GM19239 (cell line): ENCODE results near the gene FAM149A.
A peak's percentile ranks its signal among the peaks of the same experiment; 100 is the strongest.

Experiments
- DNase-seq: peaks from one replicate; pipeline ENCODE4 v3.0.0; 2011; ENCODE audit warnings: low spot score; ENCODE audit not compliant: insufficient read length
- FAIRE-seq: peaks from 2 replicates; lab custom pipeline; 2011; peaks lifted over from hg19 to GRCh38; lab: Jason Lieb, UNC

Gene FAM149A

DNA sequence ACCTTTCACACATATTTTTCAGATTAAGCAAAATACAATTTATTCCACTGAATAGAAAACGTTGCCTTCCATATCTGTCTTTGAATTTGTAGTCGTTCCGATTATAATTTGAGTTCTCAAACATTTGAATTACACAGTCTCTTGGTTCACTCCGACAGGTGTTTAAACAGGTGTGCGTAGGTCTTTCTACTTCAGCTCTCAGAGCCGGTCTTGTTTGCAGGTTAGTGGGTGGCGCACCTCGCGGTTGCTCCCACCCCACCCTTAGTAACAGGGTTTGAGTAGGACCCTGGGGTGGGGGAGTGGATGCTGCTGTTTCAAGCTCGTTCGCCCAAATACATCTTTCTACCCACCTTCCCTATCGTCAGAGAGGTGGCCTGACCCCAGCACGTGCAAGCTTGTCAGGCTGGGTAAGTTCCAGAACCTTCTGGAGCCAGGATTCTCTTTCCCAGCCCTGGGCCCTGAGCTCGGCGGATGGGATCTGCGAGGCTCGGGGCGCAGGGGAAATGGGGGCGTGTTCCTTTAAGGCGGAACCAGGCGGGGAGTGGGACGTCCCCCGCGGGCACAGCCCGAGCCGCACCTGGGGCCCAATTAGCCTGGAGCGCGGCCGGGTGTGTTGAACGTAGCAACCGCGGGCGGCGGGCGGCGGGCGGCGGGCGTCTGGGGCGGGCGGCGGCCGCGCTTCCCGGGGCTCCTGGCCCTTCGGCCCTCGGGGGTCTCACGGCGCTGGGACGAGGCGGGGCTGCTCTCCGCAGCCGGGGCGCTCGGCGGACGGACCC, at the start of gene FAM149A:
Gene FAM149A, plus strand, starts transcription at position 591 of the 776 bp plus-strand sequence.
- DNase-seq (peak; percentile 62), FAIRE-seq (no peak)

DNA sequence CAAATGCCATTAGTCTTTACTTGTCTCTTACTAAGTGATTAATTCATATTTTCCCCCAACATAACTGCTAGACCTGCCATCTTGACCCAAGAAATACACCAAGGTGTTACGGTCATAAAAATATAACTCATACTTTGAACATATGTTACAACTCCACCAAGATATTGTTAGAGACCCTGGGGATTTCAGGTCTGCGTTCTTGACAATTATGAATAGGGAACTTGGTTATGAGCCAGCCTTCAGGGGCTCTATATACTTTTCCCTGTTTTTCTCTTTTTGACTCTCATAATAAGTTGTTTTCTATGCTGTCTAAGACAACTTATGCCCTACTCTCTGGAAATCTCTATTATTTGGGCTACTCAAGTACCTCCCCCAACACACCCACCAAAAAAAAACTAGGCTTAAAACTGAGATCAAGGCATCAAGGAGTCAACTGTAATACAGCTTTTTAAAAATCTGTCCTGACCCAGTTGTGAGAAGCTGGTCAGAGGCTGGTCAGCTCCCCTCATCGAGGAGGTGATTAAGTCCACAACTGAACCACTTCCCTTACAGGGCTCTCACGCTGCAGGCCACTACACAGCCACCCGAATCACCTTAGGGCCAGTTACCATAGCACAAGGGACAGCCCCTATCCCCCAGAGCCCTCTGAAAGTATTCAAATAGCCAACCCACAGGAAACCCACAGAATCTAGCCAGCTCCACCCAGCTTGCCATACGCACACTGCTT, 46.1 kb upstream of the FAM149A start:
- peak; percentile 48 for DNase-seq
- peak; percentile 76 for FAIRE-seq

DNA sequence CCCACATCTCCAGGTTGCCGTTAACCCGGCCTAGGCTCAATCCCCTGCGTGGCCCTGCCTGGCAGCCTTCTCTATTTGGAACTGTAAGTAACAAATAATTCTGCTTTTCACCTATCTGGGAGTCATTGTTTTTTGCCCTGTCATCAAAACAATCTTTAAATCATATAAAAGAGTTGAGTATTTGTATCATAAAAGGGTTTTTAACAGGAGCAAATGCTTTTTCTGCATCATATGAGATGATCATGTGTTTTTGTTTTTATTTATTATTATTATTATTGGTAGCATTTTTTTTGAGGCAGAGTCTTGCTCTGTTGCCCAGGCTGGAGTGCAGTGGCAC, 45.6 kb upstream of the FAM149A start:
- DNase-seq (no peak), FAIRE-seq (no peak)

DNA sequence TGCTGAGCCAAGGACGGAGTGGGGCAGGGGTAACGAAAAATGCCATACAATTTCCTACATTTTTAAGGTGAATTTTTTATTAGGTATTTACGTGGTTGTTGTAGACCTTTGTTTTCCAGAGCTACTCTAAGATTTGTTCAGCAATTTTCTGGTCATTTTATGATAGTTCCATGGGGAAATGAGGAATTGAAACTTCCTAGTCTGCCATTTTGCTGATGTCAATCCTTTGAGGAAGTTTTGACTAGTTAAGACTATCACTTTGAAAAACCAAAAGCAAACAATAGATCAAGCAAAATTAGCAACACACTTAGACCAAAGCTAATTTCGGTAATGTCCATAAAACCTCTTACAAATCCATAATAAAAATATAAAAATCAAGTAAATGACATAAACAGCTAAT, 42.6 kb upstream of the FAM149A start:
- FAIRE-seq (no peak), DNase-seq (no peak)

DNA sequence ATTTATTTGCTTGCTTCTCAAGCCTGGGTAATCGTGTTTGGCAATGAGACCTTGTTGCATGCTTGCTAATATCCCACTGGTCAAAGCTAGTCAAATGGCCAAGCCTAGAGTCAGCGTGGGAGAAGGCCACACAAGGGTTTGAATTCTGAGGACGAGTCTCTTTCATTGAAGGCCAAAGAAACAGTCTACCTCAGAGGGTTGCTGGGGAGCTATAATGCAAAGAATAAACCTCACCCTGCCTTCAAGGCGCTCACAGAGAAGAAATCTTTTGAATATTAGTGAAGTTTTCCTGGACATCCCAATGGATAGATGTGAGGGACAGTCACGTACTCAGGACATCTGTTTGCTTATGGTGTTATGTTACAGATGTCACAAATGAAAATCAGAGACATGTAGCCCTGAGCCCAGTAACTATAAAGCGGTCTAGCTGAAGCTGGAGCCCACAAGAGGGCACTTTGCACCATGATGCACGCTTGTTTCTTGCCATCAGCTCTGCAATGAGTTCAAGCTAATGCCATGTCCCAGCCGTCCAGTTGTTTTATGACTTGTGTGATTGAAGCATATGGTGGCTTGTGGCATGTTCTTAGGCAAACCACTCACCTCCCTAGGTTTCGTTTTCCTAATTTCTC, 36.6 kb upstream of the FAM149A start:
- FAIRE-seq (peak; percentile 89), DNase-seq (no peak)

DNA sequence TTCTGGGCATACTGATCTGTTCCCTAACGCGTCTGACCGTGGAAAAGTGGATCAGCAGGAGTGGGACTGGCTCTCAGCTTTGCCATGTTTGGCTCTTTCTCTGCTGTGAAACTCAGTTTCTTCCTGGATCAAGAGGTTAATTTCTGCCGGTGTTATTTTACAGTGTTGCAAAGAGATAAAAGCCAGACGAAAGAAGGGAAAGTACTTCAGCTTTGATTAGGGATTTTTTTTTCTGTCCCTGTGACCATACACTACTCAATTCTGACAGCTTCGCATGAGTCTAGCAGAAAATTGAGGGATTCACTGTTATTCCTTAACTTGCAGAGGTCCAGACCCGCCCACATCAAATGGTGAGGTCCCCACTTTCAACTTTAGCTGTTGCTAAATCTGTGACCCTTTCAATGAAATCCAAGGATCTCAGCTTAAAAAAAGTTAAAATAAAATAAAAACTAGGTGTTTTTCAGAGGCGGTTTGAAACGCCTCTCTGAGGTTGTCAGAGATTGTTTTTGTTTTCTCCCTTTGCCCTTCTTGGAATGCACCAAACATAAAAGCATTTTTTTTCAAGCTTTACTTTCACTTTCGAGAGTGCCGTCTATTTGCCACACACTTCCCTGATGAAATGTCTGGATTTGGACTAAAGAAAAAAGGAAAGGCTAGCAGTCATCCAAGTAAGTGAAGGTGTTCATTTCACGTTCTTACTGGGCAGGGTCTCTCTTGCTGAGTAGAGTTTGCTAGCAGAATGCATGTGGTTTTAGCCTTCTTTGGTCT, 35.7 kb upstream of the FAM149A start, which contains the start of gene TLR3:
Gene TLR3, plus strand, starts transcription at position 576 of the 768 bp plus-strand sequence. CDS start 7,464 bp downstream, outside the sequence.
- no peak for DNase-seq
- peak; percentile 85 for FAIRE-seq

DNA sequence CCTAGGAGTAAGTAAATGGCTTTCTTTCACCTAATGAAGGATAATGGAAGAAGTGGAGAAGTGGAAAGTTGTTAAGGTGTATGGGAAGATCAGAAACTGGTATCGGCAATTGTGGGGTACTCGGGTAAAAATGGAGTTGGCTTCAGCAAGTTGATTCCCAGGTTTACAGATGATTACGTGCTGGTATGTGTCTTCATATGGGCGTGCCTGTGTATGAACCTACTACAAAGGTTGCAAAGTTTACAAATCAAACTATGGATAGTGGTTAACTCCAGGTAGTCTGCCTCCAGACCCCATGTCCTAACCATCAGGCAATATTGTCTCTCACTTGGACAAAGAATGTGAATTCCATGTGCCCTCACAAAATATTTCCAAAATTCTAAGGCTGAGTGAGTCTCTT, 34.8 kb upstream of the FAM149A start:
- no peak for DNase-seq
- FAIRE-seq: no peak

DNA sequence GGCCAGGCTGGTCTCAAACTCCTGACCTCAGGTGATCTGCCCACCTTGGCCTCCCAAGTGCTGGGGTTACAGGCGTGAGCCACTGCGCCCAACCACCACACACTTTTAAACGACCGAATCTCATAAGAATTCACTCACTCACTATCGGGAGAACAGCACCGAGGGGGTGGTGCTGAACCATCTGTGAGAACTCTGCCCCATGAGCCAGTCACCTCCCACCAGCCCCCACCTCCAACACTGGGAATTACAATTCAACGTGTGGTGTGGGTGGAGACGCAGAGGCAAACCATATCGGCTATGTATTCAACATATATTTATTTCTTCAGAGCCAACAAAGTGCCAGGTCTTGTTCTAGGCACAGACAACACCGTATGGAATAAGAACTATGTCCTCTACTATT, 32.0 kb upstream of the FAM149A start:
- DNase-seq: no peak
- FAIRE-seq: no peak

DNA sequence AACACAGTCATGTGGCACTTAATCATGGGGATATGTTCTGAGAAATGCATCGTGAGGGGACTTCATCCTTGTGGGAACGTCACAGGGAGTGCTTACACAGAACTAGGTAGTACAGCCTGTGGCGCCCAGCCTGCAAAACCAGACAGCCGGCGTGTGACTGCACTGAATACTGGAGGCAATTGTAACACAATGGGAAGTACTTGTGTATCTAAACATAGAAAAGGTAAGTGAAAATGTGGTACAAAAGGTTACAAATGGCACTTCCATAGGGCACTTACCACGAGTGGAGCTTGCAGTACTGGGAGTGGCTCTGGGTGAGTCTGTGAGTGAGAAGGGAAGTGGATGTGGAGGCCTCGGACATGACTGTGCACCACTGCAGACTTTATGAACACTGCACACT, 30.3 kb upstream of the FAM149A start:
- no peak for FAIRE-seq
- DNase-seq: no peak

DNA sequence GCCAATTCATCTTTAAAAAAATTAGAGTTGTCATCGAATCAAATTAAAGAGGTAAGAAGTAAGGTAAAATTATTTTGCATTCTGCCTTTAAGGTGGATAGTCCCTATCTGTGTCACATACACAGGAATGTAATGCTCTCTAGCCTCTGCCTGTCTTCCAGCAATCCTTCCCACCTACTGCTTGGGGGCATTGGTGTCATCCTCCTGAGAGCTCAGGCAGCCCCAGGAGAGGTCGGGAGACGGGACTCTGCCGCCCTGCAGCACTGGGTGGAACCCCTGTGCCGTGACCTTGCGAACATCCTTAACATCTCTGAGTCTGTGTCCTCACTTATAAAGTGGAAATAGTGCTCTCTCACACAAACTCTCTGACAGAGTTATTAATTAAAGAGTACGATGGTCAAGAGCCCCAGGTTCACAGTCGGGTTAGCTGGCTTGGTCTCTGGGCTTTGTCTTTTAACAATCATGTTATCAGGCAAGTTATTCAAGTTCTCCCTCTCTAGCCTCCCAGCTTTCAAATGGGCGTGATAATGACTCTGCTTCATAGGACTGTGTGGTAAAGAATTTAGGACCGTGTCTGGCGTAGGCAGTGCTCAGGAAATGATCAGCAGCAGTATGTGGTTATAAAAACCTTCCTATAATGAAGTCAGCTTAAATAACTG, 25.4 kb upstream of the FAM149A start:
- FAIRE-seq: no peak
- DNase-seq: no peak

DNA sequence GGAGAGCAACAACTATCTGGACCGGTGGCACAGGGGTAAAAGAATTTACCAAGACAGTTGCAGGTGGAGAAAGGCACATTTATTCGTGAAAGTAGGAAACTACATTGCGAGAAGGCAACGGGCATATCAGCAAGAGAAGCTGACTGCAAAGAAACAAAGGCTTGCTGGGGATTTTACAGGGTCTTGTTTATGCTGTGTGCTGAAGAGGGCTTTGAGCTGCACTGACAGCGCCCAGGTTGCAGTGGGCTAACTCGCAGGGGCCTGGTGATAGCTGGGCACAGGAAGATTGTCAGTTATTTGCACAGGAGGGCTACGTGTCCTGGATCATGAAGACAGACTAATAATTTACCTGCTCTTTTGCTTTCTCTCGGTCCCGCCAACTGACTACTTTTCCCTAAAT, 24.8 kb upstream of the FAM149A start:
- DNase-seq (no peak), FAIRE-seq (no peak)

DNA sequence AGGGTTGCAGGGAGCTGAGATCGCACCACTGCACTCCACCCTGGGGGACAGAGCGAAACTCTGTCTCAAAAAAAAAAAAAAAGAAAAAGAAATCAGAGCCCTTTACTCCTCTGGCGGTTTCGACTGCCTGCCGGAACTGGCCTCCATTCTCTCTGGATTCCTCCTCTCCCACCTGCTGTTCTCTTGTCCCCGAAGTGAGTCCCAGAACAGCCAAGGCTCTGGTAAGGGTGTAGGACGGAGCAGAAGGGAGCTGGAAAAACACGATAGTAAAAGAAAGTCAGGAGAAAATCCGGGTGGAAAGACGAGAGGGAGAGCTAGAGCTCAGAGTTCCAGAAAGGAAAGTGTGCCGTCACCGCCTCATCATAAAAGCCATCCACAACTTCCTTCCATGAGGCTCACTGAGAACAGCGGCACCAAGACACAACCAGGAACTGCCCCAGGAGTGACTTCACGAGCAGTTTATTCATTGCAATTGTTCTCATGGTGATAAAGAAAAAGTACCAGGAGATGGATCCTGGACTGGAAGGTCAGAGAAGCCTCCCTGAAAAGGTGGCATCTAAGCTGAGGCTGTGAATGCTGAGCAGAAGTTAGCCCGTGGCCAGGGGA, 23.2 kb upstream of the FAM149A start:
- FAIRE-seq: no peak
- no peak for DNase-seq

DNA sequence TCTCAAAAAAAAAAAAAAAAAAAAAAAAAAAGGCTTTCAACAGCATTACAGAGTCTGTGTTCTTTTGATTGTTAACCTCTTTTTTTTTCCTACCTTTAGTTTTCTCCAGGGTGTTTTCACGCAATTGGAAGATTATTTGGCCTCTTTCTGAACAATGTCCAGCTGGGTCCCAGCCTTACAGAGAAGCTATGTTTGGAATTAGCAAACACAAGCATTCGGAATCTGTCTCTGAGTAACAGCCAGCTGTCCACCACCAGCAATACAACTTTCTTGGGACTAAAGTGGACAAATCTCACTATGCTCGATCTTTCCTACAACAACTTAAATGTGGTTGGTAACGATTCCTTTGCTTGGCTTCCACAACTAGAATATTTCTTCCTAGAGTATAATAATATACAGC, 22.3 kb upstream of the FAM149A start:
- no peak for DNase-seq
- FAIRE-seq: no peak

DNA sequence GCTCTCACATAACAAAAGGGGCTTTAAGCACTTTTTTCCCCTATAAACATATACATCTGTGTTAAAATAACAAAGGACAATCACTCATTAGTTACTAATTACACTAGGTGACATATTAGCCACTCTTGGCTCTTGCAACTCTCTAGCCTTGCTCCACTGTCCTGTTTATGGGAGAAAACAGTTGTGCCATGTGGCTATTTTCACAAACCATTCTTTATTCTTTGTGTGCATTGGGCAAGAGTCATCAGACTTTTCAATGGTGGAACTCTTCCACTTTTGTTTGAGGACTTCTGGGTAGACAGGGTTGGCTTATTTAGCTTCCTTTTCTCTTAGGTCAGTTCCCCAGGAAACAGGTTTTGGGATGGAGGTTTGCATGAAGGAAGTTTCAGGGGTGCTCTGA, 16.0 kb upstream of the FAM149A start:
- no peak for DNase-seq
- FAIRE-seq: no peak

DNA sequence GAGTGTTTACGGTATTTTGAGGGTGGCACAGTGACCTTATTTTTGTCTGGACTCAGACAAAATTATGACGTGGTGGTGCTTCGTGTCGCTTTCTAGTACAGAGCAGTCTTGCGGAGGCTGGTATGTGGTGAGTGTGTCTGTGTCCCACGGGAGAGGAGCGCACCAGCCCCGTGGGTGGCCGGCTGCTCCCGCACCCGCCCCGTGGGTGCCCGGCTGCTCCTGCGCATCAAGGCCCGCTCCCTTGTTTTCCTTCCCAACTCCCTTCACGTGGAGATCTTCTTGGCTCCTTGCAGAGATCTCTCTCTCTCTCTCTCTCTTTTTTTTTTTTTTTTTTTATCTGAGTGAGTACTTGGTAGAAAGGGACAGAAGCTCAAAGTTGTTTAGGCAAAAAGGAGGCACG, 12.2 kb upstream of the FAM149A start:
- no peak for FAIRE-seq
- no peak for DNase-seq

DNA sequence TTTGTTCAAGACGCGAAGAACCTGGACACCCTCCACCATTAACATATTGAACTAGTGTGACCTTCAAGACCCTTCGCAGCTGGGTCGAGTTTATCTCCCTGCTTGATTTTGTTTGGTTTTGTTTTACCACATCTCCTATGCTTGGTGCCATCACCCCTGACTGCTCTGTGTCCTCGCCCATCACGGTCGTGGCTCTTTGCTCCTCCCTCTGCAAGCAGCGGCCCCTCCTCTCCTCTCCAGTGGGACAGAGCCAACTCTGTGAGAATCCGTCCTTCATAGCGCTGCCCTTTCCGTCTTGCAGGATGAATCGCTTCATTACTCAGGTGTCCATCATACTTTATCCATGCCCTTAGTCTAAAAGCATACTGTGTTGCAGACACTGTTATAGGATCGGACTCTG, 9.1 kb upstream of the FAM149A start:
- FAIRE-seq (no peak), DNase-seq (no peak)

DNA sequence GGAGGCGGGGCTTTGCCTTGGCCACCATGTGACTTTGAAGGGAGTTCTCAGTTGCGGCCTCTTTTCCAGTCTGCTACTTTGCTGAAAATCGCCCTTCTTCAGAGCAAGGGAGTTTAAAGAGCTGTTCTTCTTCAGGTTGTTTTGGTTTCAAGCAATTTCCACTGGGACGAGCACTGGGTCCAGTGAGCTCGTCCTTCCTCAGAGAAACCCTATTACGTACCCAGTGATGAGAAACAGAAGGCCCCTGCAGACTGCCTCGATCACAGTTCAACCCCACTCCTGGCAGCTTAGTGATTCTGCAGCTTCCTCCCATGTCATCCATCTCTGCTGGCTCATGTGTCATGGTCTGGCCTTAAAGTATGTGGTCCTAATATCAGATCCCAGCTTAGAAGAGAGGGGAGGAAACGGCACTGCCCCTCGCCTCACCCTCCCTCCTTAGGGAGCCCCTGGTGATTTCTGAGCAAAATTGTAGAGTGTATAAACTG, 7.8 kb upstream of the FAM149A start:
- FAIRE-seq (no peak), DNase-seq (no peak)

DNA sequence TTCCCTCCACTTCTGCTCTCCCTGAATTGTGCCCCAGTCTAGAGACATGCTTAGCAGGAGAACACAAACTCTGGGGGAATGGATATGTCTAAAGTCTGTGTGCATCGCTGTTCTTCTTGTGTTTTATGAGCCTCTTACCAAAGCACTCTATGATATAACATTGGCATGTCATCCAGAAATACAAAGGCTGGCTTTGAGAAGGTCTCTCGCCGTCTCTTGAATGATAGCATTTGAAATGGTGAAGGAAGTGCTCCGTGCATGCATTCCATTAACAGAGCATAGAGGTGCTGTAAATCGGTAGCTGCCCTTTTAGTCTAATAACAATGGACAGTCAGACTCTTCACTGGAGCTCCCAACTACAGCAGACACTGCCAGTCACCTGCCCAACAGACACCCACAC, 7.1 kb upstream of the FAM149A start:
- no peak for DNase-seq
- no peak for FAIRE-seq

DNA sequence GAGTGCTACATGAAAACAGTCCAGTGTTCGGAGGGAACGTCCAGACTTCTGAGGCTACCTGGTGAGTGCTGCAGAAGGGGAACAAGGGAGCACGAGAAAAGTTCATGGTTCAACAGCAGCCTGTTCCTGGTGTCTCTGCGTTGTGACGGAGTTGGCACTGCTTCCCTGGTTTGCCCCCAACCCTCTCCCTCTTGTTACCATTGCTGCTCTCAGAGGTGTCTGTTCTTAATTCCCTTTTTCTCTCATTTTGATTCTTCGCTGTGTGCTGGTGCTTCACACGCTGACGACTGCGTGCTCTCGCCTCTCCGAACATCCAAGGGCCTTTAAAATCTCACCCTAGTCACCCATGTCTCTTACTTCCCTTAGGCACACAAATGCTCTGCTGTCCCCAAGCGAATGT, 1.6 kb upstream of the FAM149A start:
- DNase-seq: no peak
- no peak for FAIRE-seq
